ENCODE measurements around the gene TNS3. TPM values are rescaled to one million over a fixed set of nuclear protein-coding genes. Genes with fewer than 3 reads are reported as not detected.

The TNS3 gene
- total and polyA plus RNA-seq, 7 donors: 17.4 to 43.8 (median 28.8) TPM

DNA sequence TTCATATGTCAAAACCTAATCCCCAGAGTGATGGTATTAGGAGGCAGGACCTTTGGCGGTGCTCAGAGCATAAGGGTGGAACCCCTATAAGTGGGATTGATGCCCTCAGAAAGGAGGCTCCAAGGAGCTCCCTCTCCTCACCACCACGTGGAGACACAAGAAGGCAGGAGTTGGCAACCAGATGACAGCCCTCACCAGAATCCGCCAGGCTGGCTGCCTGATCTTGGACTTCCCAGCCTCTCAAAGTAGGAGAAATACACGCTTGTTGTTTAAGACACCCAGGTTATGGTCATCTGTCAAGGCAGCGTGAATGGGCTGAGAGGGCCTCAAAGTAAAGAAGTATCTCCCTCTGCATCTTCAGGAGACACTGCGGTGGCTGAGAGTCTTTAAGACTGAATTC, 187.7 kb downstream of the TNS3 start:
- H3K27ac ChIP-seq: no peak overlapping the region
- H3K4me1 ChIP-seq: no peaks in the 10 kb centered on the region
- H3K4me3 ChIP-seq: no peak overlapping the region
- DNase-seq: peak; percentile 35
- no peaks in the 10 kb centered on the region for H3K27me3 ChIP-seq
- H3K9me3 ChIP-seq: no peaks in the 10 kb centered on the region
- TF ChIP-seq EP300 (IDR thresholded peaks at IDR 0.05) (no peak), POLR2A (IDR thresholded peaks at IDR 0.05) (no peak), POLR2AphosphoS5 (IDR thresholded peaks at IDR 0.05) (no peak), CTCF (IDR thresholded peaks at IDR 0.05) (no peak)
- WGBS, 2 donors: 87 to 96% methylated on average over 6 of the region's 6 CpGs
- H3K36me3 ChIP-seq: peaks cover 0 to 29% (median 12%) of the 10 kb centered on the region in 4 donors
- intact Hi-C loops (cut with DNase I): no loop called here

DNA sequence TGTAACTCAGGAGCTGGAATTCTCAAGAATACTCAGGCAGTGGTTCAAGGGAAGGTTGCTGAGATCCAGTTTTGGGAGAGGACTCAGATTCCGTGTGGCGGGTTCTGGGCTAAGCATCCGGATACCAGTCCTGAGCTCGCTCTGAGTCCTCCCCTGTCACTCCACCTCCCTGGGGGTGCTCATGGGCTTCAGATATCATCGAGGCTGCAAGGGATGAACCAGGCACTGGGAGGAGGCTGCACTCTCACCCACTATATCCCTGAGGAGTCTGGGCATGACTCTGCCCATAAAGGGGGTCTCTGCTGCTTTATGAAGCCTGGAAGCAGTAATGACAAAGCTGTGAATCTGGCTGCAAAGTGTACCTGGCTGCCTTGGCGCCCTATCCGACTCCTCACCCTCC, 188.5 kb downstream of the TNS3 start:
- 87 to 95% methylated on average over 7 of the region's 7 CpGs for WGBS, 2 donors
- no peak overlapping the region for H3K27ac ChIP-seq
- peaks cover 0 to 29% (median 12%) of the 10 kb centered on the region in 4 donors for H3K36me3 ChIP-seq
- no peak overlapping the region for H3K4me3 ChIP-seq
- intact Hi-C loops (cut with DNase I): no loop called here
- H3K9me3 ChIP-seq: no peaks in the 10 kb centered on the region
- H3K27me3 ChIP-seq: no peaks in the 10 kb centered on the region
- TF ChIP-seq POLR2AphosphoS5 (IDR thresholded peaks at IDR 0.05) (no peak), POLR2A (IDR thresholded peaks at IDR 0.05) (no peak), EP300 (IDR thresholded peaks at IDR 0.05) (no peak), CTCF (IDR thresholded peaks at IDR 0.05) (no peak)
- DNase-seq: peak; percentile 41
- no peaks in the 10 kb centered on the region for H3K4me1 ChIP-seq

- H3K27ac ChIP-seq: peak overlapping the region in 1 of 4 donors; percentile 0
- no peaks in the 10 kb centered on the region for H3K9me3 ChIP-seq
- H3K27me3 ChIP-seq: no peaks in the 10 kb centered on the region
- no peaks in the 10 kb centered on the region for H3K4me1 ChIP-seq
- TF ChIP-seq CTCF (IDR thresholded peaks at IDR 0.05): peak in 2 of 4 experiments; percentile 28 to 32
- no peak for TF ChIP-seq EP300 (IDR thresholded peaks at IDR 0.05)
- intact Hi-C loops (cut with DNase I): no loop called here
- H3K4me3 ChIP-seq: no peak overlapping the region
- DNase-seq: peak; percentile 76
- H3K36me3 ChIP-seq: peaks cover 0 to 29% (median 12%) of the 10 kb centered on the region in 4 donors
- WGBS, 2 donors: 85 to 89% methylated on average over 17 of the region's 17 CpGs
Observed at GRCh38 chr7:47392241-47392759, 189.6 kb downstream of the TNS3 start.

DNA sequence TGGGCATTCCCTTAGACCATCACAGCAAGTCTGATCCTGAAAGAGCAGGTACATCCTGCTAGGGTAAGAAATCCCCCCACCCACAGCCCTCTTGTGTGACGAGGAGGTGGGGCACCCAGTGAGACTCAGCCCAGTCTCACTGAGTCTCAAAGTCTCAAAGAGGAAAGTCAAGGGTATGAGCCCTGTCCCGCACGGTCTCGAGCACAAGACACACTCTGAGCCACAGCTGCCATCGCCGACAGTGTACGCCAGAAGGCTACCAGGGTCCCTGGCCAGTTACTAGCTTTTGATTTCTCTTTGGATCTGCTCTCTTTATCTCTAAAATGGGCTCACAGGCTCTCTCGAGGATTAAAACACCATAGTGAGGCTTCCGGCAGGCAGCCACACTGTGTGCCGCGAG, 190.2 kb downstream of the TNS3 start:
- no peak for TF ChIP-seq EP300 (IDR thresholded peaks at IDR 0.05)
- no peak for TF ChIP-seq CTCF (IDR thresholded peaks at IDR 0.05)
- TF ChIP-seq POLR2A (IDR thresholded peaks at IDR 0.05): no peak
- TF ChIP-seq POLR2AphosphoS5 (IDR thresholded peaks at IDR 0.05): no peak
- no peaks in the 10 kb centered on the region for H3K27me3 ChIP-seq
- no peaks in the 10 kb centered on the region for H3K4me1 ChIP-seq
- H3K36me3 ChIP-seq: peaks cover 0 to 29% (median 11%) of the 10 kb centered on the region in 4 donors
- WGBS, 2 donors: 92 to 94% methylated on average over 11 of the region's 11 CpGs
- intact Hi-C loops (cut with DNase I): no loop called here
- H3K4me3 ChIP-seq: no peak overlapping the region
- DNase-seq: peak; percentile 46
- H3K27ac ChIP-seq: no peak overlapping the region
- no peaks in the 10 kb centered on the region for H3K9me3 ChIP-seq

- peak; percentile 21 for DNase-seq
- TF ChIP-seq CTCF (IDR thresholded peaks at IDR 0.05) (no peak), POLR2A (IDR thresholded peaks at IDR 0.05) (no peak), POLR2AphosphoS5 (IDR thresholded peaks at IDR 0.05) (no peak), EP300 (IDR thresholded peaks at IDR 0.05) (no peak)
- no peak overlapping the region for H3K4me3 ChIP-seq
- WGBS, 2 donors: 73 to 90% methylated on average over 8 of the region's 8 CpGs
- no peaks in the 10 kb centered on the region for H3K27me3 ChIP-seq
- H3K4me1 ChIP-seq: no peaks in the 10 kb centered on the region
- peaks cover 0 to 21% (median 5%) of the 10 kb centered on the region in 4 donors for H3K36me3 ChIP-seq
- no peaks in the 10 kb centered on the region for H3K9me3 ChIP-seq
- H3K27ac ChIP-seq: no peak overlapping the region
- intact Hi-C loops (cut with DNase I): no loop called here
Observed at GRCh38 chr7:47390914-47391313, 191.0 kb downstream of the TNS3 start.
